Epidermal melanocyte (primary cell): ENCODE measurements around the gene MED17.
"Not testable (repeated sequence)": the region's sequence is repeated elsewhere in the genome, so short reads cannot be mapped to it uniquely, and the experiment has no call there.

ENCODE experiments used
- DNase-seq: peaks from one replicate; pipeline ENCODE4 v3.0.0; 2011; ENCODE audit warnings: low spot score; ENCODE audit not compliant: insufficient read length

Gene MED17

GRCh38 chr11:93784145-93784934 lies at the start of gene MED17:
Gene MED17 (plus strand): TSS chr11:93784282. CDS start chr11:93784514, 232 bp downstream.
- DNase-seq = peak; percentile 97

GRCh38 chr11:93734427-93735222 lies 49.5 kb upstream of the MED17 start:
- no peak for DNase-seq

DNA sequence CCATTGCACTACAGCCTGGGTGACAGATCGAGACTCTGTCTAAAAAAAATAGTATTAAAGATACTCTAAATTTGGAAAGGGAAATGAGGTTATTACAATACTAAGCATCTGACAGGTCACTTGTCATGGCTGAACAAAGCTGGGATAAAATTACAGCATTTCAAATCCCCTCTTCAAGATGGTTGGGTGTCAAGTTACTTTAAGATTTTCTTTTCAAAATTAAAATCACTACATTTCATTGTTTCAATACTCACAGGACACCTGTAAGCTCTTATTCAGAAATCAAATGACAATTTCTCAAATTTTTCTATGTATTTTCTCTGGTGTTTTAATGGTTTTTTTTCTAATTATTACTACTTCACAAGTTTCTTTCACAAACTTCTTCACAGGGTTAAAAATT lies 48.5 kb upstream of the MED17 start:
- no peak for DNase-seq

GRCh38 chr11:93736129-93736528 lies 48.0 kb upstream of the MED17 start:
- DNase-seq = no peak

- DNase-seq = no peak
Observed at GRCh38 chr11:93737904-93738612, 46.0 kb upstream of the MED17 start.

DNA sequence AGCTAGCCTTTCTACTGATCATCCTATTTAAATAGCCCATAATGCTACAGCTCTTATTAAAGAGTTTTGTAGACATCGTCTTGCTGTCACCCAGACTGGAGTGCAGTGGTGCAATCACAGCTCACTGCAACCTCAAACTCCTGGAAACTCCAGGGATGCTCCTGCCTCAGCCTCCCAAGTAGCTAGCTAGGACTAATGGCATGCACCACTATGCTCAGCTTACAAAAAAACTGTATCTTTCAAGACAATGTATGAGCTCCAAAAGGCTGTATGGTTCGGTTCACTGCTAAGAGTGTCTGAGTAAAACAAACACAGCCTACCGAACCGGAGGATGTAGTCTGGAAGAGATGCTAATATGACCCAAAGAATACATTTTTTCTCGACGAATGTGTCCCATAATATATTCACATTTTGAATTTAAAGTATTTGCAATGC lies 45.4 kb upstream of the MED17 start:
- DNase-seq = no peak

- no peak for DNase-seq
Observed at GRCh38 chr11:93740031-93740729, 43.9 kb upstream of the MED17 start.

GRCh38 chr11:93740730-93741093 lies 43.4 kb upstream of the MED17 start:
- no peak for DNase-seq

DNA sequence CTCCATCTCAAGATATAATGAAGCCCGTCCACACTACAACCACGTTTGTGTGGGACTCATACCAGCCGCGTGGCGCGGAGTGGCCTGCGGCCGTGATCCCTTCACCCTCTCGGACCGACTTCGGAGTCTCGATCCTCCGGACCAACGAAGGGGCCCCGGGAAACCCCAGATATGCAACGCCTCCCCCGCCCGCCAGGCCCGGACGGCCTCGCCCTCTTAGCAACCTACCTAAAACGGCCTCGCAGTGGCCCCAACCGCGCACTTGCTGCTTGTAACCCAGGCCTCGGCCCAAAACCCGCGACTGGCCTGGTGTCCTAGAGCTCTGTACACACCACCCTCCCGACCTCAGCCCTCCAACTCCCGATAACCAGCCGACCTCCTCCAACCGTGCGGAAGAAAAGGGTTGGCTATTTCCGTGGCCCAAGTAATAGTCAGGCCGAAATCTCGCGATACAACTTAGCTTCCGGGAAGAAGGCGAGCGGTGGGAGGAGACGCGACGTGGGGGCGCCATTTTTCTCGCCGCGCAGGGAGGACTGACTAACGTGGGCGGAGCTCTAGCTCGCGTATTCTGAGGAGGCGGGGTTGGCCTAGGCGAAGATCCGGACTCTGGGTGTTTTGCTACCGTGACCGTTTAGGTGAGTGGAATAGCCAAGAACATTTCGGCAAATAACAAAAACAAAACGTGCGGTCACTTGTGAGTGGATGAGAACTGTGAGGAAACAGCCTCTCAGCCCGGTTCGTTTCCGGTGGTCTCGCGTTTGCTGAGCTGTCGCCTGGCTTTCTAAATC lies 42.8 kb upstream of the MED17 start, which contains the start of the genes C11orf54 and TAF1D:
Gene C11orf54 (plus strand): TSS at position 579 of the 788 bp plus-strand sequence. CDS start 5,722 bp downstream, outside the sequence.
Gene TAF1D (minus strand): TSS at position 402 of the 788 bp plus-strand sequence. CDS start 2,191 bp downstream, outside the sequence.
- peak; percentile 81 for DNase-seq

DNA sequence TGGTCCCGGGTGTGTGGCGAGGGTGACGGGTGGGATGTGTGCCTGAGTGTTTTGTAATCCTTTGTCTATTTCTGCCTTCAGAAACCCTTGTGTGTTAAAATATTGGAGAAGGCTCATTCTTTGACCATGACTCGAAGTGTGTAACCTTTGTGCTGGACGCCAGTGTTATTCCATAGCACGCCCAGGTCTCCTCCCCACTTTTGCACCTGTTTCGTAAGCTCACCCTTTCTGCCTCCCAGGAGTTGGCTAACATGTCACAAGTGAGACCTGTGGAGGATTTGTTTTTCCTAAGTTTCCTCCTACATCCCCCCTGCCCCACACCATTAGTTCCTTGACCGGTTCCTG lies 42.2 kb upstream of the MED17 start:
- DNase-seq = no peak

DNA sequence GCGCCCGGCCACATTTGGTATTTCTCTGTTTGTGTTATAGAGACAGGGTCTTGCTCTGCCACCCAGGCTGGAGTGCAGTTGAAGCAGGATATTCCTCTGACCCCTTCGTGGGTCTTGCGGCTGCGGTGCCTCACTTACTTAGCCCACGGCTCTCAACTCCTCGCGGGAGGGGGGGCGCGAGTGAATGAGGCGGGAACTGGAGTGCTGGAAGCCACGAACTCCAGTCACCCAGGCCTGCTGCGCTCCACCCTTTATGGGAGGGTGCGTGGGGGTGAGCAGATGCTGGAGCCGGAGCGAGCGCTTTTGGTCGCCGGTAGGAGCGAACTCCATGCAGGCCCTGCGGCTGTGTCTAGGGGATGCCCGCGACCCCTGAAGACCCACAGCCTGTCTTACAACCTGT lies 40.8 kb upstream of the MED17 start:
- no peak for DNase-seq

DNA sequence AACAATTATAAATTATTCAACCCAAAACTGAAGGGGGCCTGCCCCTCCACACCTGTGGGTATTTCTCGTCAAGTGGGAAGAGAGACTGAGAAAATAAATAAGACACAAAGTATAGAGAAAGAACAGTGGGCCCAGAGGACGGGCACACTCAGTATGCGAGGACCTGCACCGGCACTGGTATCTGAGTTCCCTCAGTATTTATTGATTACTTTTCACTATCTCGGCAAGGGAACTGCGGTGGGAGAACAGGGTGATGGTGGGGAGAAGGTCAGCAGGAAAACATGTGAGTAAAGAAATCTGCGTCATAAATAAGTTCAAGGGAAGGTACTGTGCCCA lies 39.4 kb upstream of the MED17 start:
- DNase-seq = no peak

DNA sequence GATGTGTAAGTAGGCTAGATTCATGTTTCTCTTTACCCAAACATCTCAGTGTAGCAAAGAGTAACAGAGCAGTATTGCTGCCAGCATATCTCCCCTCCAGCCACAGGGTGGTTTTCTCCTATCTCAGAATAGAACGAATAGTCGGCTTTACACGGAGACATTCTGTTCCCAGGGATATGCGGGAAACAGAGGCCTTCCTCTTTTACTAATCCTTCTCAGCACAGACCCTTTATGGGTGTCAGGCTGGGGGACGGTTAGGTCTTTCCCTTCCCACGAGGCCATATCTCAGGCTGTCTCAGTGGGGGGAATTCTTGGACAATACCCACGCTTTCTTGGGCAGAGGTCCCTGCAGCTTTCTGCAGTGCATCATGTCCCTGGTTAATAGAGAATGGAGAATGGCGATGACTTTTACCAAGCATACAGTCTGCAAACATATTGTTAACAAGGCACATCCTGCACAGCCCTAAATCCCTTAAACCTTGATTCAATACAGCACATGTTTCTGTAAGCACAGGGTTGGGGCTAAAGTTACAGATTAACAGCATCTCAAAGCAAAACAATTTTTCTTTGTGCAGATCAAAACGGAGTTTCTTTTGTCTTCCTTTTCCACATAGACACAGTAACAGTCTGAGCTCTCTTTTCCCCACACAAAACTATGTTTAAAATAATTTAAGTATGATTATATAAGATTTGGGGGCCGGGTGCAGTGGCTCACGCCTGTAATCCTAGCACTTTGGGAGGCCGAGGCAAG lies 38.9 kb upstream of the MED17 start:
- not testable (repeated sequence) for DNase-seq

DNA sequence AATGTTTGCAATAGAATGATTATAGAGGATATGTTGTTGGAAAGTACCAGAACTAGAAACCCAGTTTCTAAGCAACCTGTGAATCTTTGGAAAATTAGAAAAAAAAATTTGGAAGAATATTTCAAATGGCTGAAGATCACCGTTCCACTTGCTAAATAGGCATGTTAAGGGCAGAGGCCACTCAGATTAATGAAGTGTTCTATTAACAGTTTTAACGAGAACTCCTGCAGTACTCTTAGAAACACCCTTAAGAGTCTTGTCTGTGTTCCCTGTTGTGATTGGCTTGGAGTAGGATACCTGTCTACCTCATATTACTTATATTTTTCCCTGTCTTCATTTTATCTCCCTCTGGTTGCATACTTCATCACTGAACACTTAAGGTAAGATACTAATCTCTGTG lies 38.0 kb upstream of the MED17 start:
- no peak for DNase-seq

DNA sequence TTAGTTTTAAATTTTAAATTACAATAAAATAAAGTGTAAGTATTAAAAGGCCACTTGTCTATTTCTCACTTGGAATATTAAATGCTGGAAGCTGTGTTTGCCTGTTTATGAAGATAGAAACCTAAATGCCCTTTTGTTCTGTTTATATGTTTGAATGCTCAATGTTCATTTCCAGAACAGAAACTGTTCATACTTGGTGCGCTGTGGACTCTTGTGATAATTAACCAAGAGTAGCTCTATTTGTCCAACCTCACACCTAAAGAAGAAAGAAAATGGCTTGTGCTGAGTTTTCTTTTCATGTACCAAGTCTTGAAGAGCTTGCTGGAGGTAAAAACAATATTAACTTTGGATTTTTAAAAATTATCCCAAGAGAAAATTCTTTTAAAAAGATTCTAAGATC lies 37.0 kb upstream of the MED17 start:
- no peak for DNase-seq

- no peak for DNase-seq
Observed at GRCh38 chr11:93751001-93751400, 33.1 kb upstream of the MED17 start.

GRCh38 chr11:93753241-93753640 lies 30.8 kb upstream of the MED17 start:
- no peak for DNase-seq

DNA sequence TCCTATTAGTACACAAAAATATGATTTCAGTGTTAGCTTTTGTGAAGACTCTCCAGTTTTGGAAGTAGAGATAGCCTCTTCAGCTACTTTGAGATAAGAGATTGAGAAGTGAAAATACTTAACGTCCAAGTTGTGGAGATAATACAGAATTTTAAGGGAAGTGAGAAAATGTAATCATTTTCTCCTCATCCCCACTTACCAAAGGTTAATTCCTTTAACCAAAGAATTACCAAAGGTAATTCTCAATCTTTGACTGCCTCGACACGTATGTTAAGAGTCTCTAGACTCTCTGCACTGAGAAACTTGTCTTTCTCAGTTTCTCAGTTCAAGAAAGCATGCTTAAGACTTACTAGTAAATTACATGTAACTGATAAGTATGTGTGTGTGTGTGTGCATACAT lies 27.3 kb upstream of the MED17 start:
- no peak for DNase-seq

DNA sequence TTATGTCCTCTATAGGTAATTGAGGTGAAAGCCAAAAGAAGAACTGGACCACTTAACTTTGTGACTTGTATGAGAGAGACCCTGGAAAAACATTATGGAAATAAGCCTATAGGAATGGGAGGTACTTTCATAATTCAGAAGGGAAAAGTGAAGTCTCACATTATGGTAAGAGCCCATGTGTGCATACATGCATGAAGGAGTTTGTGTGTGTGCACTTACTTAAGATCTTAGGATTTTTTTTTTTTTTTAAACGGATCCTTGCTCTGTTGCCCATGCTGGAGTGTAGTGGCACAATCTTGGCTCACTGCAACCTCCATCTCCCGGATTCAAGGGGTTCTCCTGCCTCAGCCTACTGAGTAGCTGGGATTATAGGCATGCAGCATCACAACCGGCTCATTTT lies 26.8 kb upstream of the MED17 start:
- DNase-seq = no peak
